ENCODE measurements around the gene AP5Z1.

AP5Z1 gene

DNA sequence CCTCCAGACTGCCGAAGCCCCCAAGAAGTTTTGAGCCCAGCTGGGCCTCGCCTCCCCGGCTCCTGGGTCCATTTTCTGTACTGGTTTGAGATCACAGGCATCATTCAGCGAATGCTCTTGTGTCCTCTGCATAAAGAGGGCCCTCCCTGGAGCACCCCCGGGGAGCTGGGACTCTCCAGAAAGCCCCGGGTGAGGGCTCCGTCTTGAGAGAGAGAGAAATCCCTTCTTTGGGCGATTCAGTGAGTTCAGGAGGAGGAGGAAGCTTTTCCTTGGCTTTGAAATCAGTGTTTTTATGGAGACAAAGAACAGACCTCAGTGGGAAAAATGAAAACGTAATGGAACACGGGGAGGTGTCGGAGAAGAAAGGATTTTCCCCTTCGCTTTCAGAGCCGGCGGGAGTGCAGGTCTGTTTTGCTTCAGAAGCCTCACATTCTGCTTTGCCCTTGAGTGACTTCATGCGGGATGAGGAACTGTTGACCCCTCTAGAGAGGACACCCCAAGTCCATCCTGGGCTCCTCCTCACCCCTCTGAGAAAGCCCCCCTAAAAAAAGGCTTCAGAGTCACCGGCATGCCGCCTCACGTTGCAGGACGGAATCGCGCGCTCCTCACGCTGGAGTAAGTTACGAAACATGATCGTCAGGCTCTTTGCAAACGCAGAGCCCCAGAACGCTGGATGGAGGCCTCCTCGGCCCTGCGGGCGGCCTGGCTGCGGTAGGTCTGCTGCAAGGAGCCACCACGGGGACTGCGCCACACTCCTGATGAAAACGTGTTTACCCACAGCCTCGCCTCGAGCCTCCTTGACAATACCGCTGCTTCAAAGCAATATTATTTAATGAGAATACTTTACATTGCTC is 8.5 kb upstream of the AP5Z1 start:
- no peak for DNase-seq (ENCODE audit: low read depth)

DNA sequence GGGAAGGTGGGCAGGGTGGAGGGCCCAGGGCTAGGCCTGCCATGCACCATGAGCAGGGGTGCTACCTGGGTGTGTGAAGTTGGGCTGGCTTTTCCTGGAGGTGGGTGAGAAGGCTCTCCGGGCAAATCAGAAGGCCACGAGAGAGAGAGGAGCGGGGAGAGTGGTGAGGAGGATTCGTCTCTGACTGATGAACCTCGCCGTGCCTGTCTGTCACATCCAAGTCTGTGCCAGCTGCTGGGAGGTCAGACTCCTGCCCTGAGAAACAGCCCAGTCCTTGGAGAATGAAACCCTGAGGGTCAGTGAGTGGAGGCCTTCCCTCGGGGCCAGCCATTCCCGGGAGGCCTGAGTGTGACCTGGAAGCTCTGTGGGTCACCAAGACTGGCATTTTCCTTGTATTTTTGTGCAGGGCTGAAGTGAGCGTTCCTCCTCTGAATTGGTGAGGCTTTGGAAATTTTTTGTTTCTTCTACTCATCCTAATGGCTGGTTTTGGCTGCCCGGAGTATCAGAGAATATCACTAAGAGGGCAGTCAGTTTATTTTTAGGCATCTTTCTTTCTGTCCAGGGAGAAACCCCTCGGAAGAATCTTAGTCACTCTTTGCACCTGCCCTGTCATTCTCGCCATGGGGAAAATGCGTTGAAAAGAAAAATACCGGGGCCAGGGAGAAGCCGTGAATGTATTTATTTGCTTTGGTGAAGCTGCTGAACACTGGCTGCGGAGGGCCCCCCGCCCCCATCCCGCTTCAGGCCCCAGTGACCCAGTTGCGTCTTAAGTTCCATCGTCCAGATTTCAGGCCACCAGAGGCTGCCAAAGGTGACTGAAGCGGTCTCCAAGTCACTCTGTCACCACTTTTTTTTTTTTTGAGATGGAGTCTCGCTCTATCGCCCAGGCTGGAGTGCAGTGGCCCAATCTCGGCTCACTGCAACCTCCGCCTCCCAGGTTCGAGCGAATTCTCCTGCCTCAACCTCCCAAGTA is 6.5 kb upstream of the AP5Z1 start:
- no peak for DNase-seq (ENCODE audit: low read depth)

DNA sequence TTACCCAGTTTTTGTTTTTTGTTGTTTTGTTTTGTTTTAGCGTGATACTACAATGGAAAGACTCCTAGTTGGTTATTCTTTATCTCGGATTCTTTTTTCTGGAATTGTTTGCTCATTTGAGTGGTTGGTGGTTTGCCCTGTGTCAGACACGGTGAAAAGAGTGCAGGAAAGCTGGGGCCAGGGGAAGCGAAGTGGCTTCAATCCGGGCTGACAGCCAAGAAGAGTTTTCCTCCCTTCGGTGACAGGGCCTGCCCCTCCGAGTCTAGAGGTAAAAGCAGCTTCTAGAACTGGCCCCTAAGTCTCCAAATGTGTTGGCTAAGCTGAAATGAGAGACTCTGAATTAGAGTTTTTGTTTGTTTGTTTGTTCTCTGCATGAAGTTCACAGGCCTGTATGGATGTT is 5.7 kb upstream of the AP5Z1 start:
- no peak for DNase-seq (ENCODE audit: low read depth)

DNA sequence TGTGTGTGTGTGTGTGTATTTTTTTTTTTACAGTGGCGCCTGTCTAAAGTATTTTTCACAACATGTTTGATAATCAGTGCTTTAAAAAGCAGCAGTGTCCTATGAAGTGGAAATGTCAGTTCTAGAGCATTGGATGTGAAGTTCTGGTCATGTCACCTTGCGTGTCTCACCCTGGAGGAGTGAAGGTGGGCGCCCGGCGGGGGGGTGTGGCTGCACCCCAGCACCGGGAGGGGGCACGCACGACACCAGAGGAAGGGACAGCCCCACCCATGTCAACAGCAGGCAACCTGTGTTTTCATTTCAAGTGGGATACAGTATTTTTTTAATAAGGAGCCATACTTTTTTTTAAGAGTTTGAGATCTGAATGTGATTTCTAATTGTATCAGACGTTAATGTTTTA is 4.5 kb upstream of the AP5Z1 start:
- no peak for DNase-seq (ENCODE audit: low read depth)

DNA sequence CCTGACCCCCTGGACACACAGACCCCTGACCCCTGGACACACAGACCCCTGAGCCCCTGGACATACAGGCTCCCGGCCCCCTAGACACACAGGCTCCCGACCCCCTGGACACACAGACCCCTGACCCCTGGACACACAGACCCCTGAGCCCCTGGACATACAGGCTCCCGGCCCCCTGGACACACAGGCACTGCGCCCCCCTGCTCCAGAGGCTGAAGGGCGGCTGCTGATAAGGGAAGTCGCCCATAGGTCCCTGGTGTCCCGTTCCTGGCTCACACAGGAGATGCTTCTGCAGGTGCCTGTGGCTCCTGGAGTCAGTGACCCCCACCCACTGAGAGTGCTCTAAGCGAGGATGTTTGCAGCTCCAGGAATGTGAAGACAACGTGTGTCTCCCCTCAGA is 3.7 kb upstream of the AP5Z1 start:
- DNase-seq (ENCODE audit: low read depth) = no peak

DNA sequence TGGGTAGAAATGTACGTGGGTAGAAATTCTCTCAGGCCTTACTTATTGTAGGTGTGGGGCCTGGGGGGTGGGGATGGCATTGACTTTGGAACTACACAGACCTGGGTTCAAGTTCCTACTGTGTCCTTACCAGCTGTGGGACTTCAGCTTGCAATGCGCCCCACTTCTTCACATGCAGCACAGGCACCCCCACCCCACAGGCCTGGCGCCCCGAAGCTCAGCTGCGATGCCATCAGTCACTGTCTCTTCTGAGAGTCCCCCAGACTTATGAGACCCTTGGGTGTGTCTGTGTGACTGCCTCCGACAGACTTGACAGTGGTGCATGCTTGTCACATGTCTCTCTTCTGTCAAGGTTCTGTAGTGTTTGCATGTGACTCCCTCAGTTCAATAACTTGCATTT is 3.1 kb upstream of the AP5Z1 start:
- DNase-seq (ENCODE audit: low read depth) = no peak

DNA sequence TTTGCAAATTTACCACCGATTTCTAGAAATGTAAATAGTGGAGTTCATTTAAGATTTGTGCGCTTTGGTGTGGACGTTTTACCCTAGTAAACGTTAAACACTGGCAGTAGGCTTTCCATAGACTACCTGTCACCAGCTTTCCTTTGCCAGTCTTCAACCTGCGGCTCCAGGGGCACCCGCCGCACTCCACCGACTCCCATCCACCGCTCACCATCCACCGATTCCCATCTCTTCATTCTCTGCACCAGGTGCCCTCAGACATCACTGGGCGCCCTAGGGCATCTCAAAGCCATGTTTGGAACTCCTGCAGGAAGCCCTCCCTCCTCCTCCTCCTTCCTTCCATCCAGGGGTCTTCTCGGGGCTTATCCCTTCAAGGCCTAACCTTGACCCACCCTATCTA is 1.4 kb upstream of the AP5Z1 start:
- no peak for DNase-seq (ENCODE audit: low read depth)

DNA sequence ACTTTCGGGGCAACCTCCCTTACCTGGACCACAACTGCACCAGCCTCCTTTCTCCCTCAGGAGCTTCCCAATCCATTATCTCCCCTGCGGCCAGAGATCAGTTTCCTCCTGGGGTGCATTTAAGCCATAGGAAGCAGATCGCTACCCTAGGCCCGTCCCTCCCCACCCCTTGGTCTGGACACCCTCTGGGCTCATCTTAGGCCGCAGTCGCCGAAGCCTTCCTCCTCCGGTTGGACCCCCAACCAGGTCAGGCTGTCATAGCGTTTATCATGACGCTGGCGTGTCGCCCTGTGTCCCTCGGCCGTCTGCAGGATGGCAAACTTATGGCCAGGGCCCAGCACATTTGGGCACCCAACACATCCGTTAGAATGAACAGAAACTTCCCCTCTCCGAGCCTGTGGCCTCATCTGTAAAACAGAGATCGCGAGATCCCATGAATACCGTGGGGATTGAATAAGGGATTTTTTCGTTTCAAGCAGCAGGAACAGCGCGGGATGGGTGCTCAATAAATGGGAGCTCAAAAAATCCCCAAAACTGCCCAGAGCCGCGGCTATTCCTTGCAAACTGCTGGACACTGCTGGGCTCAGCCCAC is 669 bp upstream of the AP5Z1 start:
- DNase-seq (ENCODE audit: low read depth) = no peak

DNA sequence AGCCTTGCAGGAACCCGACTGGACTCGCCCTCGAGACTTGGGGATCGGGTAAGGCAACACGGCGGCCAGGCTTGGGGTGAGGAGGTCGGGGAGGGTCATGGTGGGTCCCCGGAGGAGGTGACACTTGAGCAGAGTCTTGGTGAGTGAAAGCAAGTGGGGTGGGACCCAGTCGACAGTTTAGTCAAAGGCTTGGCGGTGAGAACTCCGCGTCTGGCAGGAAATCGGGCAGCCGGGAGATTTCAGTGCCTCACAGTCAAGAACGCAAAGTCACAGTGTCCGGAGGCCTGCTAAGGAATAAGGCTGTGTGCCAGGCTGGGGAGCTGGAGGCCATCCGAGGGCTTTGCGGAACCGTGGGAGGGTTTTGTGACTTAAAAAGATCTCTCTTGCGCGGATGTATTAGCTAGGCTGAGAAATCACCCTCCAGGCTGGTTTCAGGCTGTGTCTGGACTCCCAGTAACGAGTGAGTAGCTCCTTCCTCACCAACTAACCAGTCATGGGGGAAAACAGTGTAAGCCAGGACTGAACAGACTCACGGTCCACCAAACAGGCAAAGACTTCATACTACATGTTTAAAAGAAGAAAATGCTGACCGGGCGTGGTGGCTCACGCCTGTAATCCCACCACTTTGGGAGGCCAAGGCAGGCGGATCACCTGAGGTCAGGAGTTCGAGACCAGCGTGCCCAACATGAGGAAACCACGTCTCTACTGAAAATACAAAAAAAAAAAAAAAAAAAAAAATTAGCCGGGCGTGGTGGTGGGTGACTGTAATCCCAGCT is 613 bp downstream of the AP5Z1 start:
- peak; percentile 20 for DNase-seq (ENCODE audit: low read depth)

DNA sequence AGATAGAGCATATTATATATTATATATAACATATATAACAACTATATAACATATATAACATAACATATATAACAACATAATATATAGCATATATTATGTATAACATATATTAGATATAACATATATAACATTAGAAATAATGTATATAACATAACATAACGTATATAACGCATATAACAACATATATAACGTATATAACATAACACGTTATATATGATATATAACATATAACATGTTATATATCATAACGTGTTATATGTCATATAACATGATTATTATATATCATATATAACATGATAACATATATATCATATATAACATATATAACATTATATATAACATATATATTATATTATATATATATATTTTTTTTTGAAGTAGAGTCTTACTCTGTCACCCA is 3.7 kb downstream of the AP5Z1 start:
- no peak for DNase-seq (ENCODE audit: low read depth)

DNA sequence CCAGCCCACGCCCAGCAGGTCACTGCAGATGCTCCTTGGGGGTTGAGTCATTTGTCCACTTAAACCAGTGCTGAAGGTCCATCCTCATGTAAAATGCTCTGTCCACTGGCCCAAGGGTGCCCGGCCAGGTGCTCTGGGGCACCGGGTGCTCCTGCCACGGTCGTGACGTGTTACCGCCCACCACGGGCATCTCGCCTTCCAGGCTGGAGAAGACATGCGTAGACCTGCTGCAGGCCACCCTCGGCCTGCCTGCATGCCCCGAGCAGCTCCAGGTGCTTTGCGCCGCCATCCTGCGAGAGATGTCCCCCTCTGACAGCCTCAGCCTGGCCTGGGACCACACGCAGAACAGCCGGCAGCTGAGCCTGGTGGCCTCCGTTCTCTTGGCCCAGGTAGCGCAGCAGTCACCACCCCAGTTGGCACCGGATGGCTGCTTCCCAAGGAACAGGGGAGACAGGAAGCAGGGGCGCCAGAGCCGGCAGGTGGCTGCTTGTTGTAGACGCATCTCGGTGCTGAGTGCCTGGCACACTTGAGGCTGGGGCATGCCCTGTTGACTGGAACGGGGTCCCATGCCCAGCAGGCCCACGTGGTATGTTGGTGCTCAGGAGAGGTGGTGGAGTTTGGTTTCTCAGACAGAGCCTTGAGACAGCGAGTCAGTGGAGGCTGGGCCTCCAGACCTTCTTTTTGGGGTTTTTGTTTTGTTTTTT is 6.1 kb downstream of the AP5Z1 start:
- no peak for DNase-seq (ENCODE audit: low read depth)

DNA sequence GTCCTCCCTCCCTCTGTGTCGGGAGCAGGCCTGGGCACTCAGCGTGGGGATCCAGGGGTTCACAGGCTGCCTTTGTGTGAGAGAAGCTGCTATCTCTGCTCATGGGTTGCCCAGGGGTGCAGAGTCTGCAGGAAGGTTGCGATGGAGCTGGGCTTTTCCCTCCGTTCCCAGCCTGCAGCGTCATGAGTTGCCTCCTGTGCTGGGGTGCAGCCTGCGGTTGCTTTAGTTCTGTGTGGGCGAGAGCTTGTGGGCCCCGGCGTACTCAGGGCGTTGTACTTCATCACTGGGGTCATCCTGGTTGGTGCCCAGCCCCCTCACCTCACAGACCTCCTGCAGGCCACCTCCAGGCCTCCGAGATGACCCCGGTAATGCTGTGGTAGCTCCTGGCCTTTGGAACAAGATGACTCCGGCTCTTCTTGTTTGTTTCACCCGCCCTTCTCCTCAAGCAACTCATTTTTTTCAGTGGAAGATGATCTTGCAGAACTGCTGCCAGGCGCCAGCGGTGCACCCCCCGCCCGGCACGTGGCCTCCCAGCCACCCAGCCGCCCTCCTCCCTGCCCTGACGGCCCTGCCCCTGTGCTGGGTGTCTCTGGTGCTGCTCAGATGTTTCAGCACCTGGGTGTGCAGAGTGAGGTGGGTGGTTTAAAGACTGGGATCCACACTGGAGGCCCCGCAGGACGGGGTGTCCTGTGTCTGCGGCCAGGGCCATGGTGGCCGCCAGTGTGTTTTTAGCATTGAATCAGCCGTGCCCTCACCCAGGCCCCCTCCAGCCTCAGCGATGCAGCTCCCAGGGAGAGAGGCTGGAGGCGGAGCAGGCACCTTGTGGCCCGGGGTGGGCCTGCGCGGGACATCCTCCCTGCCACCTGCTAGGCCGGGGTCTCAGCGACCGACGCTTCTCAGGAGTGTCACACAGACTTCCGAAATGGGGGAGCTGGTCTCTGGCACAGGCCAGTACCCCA is 7.2 kb downstream of the AP5Z1 start:
- DNase-seq (ENCODE audit: low read depth) = no peak

DNA sequence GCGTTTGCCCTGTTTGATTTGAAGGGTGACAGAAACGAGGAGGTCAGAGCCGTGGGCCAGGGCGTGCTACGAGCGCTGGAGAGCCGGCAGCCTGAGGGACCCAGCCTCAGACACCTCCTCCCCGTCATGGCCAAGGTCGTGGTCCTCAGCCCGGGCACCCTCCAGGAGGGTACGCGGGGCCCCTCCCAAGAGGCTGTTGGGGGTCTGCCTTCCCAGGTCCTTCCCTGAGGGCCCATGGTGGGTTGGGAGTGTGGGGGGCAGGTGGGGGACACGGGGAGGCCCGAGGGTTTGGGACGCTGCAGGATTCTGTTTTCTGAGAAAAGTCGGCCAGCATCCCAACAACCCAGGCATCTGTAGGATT is 7.8 kb downstream of the AP5Z1 start:
- no peak for DNase-seq (ENCODE audit: low read depth)

DNA sequence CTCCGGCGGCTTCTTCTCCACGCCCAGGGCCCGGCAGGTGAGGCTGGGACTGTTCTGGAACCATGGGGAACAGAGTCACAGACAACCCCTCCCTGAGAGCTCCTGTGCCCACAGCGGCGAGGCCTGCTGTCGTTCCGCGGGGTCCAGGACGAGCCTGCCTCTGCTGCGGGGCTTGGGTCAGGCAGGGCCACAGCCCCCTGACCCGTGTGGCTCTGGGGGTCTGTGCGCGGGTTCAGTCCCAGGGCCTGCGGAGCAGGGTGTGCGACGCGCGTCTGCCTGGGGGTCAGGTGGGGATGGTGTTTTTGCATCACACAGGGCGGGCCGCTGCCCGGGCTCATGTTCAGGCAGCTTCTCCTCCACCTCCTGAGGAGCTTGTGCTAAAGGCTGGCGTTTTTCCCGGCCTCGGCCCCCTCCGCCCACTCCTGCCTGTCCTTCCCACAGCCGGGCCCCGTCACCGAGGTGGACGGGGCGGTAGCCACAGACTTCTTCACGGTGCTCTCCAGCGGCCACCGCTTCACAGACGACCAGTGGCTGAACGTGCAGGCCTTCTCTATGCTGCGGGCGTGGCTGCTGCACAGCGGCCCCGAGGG is 8.4 kb downstream of the AP5Z1 start:
- no peak for DNase-seq (ENCODE audit: low read depth)

DNA sequence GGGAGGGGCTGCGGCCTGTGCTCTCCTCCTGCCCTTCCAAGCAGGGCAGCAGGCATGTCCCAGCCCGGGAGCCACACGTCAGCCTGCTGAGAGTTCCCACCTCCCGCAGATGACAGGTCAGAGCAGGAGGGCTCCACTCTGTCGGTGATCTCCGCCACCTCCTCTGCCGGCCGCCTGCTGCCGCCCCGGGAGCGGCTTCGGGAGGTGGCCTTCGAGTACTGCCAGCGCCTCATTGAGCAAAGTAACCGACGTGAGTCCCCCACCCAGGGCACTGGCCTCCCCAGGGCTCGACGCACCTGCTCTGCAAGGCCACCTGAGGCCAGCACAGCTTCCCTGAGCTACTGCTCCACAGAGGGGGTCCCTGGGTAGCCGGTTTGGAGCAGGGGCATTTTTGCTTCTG is 9.4 kb downstream of the AP5Z1 start:
- DNase-seq (ENCODE audit: low read depth) = no peak

DNA sequence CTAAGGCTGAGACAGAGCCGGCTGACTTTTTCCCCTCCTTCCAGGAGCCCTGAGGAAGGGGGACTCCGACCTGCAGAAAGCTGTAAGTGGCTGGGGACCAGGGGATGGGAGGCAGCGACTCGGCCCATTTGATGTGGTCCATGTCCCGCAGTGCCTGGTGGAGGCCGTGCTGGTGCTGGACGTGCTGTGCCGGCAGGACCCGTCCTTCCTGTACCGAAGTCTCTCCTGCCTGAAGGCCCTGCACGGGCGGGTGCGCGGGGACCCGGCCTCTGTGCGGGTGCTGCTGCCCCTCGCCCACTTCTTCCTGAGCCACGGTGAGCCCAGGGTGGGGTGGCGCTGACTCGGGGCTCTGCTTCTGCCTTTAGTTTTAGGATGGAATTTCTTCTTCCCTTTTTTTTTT is 9.9 kb downstream of the AP5Z1 start:
- no peak for DNase-seq (ENCODE audit: low read depth)

DNA sequence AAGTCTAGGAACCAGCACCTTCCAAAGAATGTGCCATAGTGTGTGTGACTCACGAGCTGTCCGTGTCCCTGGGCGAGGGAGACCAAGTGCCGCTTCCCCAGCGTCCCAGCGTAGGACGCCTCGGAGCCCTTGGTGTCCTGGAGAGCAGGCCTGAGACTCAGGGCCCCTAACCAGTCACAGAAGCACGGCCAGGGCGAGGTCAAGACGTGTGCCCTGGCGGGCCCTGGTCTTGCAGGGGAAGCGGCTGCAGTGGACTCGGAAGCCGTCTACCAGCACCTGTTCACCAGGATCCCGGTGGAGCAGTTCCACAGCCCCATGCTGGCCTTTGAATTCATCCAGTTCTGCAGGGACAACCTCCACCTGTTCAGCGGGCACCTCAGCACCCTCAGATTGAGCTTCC is 10.6 kb downstream of the AP5Z1 start:
- DNase-seq (ENCODE audit: low read depth) = no peak

DNA sequence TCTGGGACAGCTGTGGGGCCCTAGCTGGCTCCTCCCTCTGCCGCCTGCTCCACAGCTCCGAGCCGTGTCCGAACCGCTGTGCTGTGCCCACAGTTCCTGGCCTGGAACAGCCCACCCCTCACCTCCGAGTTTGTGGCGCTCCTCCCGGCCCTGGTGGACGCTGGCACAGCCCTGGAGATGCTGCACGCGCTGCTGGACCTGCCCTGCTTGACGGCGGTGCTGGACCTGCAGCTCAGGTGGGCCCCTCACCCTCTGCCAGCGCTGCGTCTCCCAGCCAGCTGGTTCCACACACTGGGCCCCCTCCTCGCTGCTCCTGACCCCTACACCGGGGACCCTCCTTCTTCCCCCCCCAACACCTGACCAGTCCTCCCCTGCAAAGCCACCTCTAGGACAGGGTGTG is 12.1 kb downstream of the AP5Z1 start:
- no peak for DNase-seq (ENCODE audit: low read depth)

DNA sequence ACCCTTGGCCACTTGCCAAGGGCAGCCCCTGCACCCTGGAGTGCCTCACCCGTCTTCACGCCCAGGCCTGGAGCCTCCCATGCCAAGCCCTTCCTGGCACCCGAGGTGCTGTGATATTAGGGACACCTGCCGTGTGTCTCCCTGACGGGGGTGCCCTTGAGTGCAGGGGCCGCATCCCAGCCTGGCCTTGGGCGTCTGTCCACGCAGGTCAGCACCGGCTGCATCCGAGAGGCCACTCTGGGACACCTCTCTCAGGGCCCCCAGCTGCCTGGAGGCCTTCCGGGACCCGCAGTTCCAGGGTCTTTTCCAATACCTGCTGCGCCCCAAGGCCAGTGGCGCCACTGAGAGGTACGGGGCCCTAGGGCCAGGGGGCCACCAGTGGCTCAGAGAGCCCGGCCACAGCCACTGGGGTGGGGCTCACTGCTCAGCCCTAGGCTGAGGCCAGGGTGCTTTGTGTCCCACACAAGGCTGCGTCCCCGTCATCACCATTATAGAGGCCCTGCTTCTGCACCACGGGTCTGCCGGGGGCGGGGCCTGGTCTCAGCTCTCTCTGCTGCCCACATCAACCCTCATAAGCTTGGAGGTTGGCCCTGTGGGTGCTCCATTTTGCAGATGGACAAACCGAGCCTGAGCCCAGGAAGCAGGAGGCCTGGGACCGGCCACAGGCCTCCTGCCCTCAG is 12.7 kb downstream of the AP5Z1 start:
- no peak for DNase-seq (ENCODE audit: low read depth)
